Measurements from ENCODE around the gene TCHHL1.

GRCh38 chr1:152067150-152067549 is 21.7 kb downstream of the TCHHL1 start:
- TF ChIP-seq ASH2L (IDR thresholded peaks at IDR 0.05; ENCODE audit: low read length) (no peak), SIRT6 (IDR thresholded peaks at IDR 0.05; ENCODE audit: low read length) (no peak), TEAD4 (IDR thresholded peaks at IDR 0.05; ENCODE audit: low read depth, low read length) (no peak), CTCF (IDR thresholded peaks at IDR 0.05; ENCODE audit: control extremely low read depth in 1 of 3, insufficient read depth in 1 of 3, low read depth in 1 of 3, low read length in 3 of 3) (no peak), JUN (IDR thresholded peaks at IDR 0.05; ENCODE audit: low read depth, low read length) (no peak), EP300 (IDR thresholded peaks at IDR 0.05; ENCODE audit: borderline replicate concordance in 1 of 2, low read depth in 2 of 2, low read length in 2 of 2) (no peak), GTF2F1 (IDR thresholded peaks at IDR 0.05; ENCODE audit: borderline replicate concordance, low read depth, low read length) (no peak)
- TF ChIP-seq, protein P1, sequence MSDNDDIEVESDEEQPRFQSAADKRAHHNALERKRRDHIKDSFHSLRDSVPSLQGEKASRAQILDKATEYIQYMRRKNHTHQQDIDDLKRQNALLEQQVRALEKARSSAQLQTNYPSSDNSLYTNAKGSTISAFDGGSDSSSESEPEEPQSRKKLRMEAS (IDR thresholded peaks at IDR 0.05), result no peak
